H1 (cell line): Measurements from ENCODE around the gene GFY. TPM values are rescaled to one million over a fixed set of nuclear protein-coding genes. Genes with fewer than 3 reads are reported as not detected.

Source experiments
- PHF8 ChIP-seq: fragments of 200-600 bp; sonication (generic); conservative IDR thresholded peaks from 2 replicates; pipeline ENCODE4 v1.7.1; 2012; ENCODE audit warnings: low read depth, mild to moderate bottlenecking, inconsistent platforms, low read length, moderate library complexity
- polyA plus RNA-seq, 7 experiments: library from polyadenylated mRNA; depleted of rRNA in 3 of 7; stranded (reverse) in 5 of 7; unstranded in 2 of 7; fragments of >200 nt in 5 of 7; fragments of 200-250 nt in 2 of 7; gene quantifications; 1 replicate in 5 of 7; 2 replicates in 1 of 7; 4 replicates in 1 of 7; pipeline versions ENCODE4 v1.2.1 to v1.2.3, GENCODE V29; 2011 to 2013; ENCODE audit warnings: missing spikeins in 2 of 7, mixed read lengths in 2 of 7
- total RNA-seq: library from RNA; stranded (reverse); fragmentation: NEBNext Ultra II Directional; extraction: Animal tissue kit (Norgen Biotek cat#: 25700); gene quantifications from 2 replicates; pipeline ENCODE4 v1.2.1, GENCODE V29; 2021

The GFY gene
- total and polyA plus RNA-seq, 2 of the 8 experiments (the other 6 are each of a cell fraction or from before 2014, with no cell fraction given): 0.68 to 0.93 TPM

DNA sequence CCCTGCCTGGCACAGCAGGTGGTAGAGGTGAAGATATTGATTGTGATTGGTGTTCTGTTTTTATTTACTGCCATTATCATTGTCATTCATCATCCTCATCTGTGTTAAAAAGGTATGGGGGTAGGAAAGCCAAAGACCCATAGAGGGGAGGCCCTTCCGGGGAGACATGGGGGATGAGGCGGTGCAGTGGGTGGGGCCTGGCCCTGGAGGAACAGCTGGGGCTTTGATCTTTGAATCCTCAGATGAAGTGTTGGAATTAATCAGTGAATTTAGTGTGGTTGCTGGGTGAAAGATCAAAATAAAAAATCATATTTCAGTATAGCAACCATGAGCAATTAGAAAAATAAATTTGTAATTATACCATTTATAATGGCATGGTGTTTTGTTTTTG is 9.4 kb upstream of the GFY start (continued):
- no peak for TF ChIP-seq PHF8
